HG02759 (cell line): ENCODE results near the gene ABCA1.
"Not testable (repeated sequence)": the region's sequence is repeated elsewhere in the genome, so short reads cannot be mapped to it uniquely, and the experiment has no call there.

ENCODE experiments used
- ATAC-seq: cut with Tn5 transposase; IDR thresholded peaks from one replicate; pipeline ENCODE4 v1.9.1; 2021; ENCODE audit warnings: mild to moderate bottlenecking, moderate library complexity; ENCODE audit not compliant: unreplicated experiment

Gene ABCA1

GRCh38 chr9:104772714-104773510 is 155.0 kb downstream of the ABCA1 start:
- peak; percentile 34 for ATAC-seq

- no peak for ATAC-seq
Observed at GRCh38 chr9:104769655-104770054, 158.3 kb downstream of the ABCA1 start.

GRCh38 chr9:104769029-104769428 is 158.9 kb downstream of the ABCA1 start:
- ATAC-seq, result not testable (repeated sequence)

GRCh38 chr9:104767507-104767906 is 160.4 kb downstream of the ABCA1 start:
- ATAC-seq, result no peak

GRCh38 chr9:104766025-104766424 is 161.9 kb downstream of the ABCA1 start:
- ATAC-seq, result no peak

GRCh38 chr9:104765138-104765537 is 162.8 kb downstream of the ABCA1 start:
- no peak for ATAC-seq

GRCh38 chr9:104758974-104759373 is 169.0 kb downstream of the ABCA1 start:
- no peak for ATAC-seq

- ATAC-seq, result peak; percentile 14
Observed at GRCh38 chr9:104750185-104750767, 177.7 kb downstream of the ABCA1 start.

GRCh38 chr9:104748359-104749031 is 179.5 kb downstream of the ABCA1 start:
- ATAC-seq, result no peak

- peak; percentile 88 for ATAC-seq
Observed at GRCh38 chr9:104747565-104748358, 180.2 kb downstream of the ABCA1 start, which contains the start of gene NIPSNAP3A. Gene NIPSNAP3A, plus strand, starts transcription at chr9:104747683. Its CDS starts 110 bp downstream, at chr9:104747793.

GRCh38 chr9:104747245-104747564 is 180.8 kb downstream of the ABCA1 start:
- ATAC-seq, result no peak

GRCh38 chr9:104746798-104747197 is 181.2 kb downstream of the ABCA1 start:
- ATAC-seq, result no peak

- no peak for ATAC-seq
Observed at GRCh38 chr9:104746285-104746684, 181.7 kb downstream of the ABCA1 start.

- no peak for ATAC-seq
Observed at GRCh38 chr9:104745852-104746251, 182.1 kb downstream of the ABCA1 start.

GRCh38 chr9:104743376-104743985 is 184.5 kb downstream of the ABCA1 start:
- ATAC-seq, result peak; percentile 30

GRCh38 chr9:104740621-104741020 is 187.3 kb downstream of the ABCA1 start:
- no peak for ATAC-seq

GRCh38 chr9:104738452-104738851 is 189.5 kb downstream of the ABCA1 start:
- ATAC-seq, result no peak
